GM21367 (cell line): ENCODE results near the gene AXL.

Experiments used
- ATAC-seq: cut with Tn5 transposase; IDR thresholded peaks from one replicate; pipeline ENCODE4 v1.9.1; 2021; ENCODE audit not compliant: unreplicated experiment

Gene AXL

GRCh38 chr19:41233748-41234240 is 14.8 kb downstream of the AXL start:
- no peak for ATAC-seq

- no peak for ATAC-seq
Measured at GRCh38 chr19:41234512-41235168, 15.6 kb downstream of the AXL start.

- ATAC-seq: no peak
Measured at GRCh38 chr19:41235480-41235879, 16.5 kb downstream of the AXL start.

- no peak for ATAC-seq
Measured at GRCh38 chr19:41238244-41238643, 19.2 kb downstream of the AXL start.

GRCh38 chr19:41239363-41239762 is 20.3 kb downstream of the AXL start:
- no peak for ATAC-seq

- ATAC-seq: no peak
Measured at GRCh38 chr19:41239961-41240574, 21.0 kb downstream of the AXL start.

DNA sequence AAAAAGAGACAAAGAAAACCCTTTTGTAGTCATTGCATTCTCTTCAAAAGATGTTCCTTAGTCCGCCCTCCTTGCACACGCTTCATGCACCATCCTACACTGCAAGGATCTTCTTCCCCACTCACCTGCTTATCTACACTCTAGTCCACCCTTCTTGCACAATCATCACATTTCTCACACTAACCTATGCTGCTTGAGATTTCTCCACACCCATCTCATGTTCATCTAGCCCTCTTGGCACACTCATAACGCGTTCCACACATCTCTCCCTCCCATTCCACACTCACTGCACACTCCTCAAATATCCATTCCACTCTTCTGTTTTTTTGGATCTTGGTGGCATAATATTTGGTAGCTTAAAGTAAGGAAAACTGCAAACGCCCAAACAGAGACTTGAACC is 22.8 kb downstream of the AXL start:
- no peak for ATAC-seq

GRCh38 chr19:41244117-41244516 is 25.1 kb downstream of the AXL start:
- ATAC-seq: no peak

GRCh38 chr19:41245843-41246242 is 26.8 kb downstream of the AXL start:
- no peak for ATAC-seq

DNA sequence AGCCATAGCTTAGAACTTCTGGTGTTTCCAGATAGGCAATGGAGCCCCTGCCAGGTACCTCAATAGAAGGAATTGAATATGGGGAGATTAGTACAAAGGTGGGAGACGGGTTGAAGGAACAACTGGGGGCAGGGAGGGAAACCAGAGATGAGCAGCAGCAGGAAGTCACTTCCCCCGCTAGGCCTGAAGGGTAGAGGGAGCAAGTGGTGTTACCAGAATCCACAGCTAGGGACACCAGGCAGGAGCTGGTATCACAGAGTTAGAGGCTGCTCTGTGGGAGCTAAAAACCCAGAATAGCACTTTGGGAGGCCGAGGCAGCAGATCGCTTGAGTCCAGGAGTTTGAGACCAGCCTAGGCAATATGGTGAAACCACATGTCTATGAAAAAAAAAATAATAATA is 29.9 kb downstream of the AXL start:
- no peak for ATAC-seq

- ATAC-seq: no peak
Measured at GRCh38 chr19:41249707-41250423, 30.8 kb downstream of the AXL start.

DNA sequence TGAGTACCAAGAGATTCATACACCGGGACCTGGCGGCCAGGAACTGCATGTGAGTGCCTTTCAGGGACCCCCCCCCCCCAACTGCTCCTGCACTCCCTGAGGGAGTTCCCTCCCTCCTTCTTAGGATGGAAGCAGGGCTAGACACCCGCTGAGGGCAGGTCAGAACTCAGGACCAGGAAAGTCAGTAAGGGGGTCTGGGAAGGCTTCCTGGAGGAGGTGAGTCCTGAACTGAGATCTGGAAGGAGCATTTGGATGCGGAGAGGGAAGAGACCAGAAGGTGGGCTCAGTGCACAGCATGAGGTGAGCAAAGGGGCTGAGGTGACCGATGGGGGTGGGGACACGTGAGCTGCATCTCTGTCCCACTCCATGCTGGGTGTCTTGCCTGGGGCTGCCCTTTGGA is 34.6 kb downstream of the AXL start:
- no peak for ATAC-seq

DNA sequence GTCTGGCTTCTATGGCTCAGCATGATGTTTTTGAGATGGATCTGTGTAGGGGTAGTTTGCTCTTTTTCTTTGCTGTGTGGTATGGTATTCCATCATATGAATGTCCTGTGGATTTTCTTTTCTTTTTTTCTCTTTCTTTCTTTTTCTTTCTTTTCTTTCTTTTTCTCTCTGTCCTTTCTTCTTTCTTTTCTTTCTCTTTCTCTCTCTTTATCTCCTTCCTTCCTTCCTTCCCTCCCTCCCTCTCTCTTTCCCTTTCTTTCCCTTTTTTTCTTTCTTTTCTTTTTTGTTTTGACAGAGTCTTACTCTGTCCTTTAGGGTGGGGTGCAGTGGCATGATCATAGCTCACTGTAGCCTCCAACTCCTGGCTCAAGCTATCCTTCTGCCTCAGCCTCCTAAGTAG is 36.1 kb downstream of the AXL start:
- no peak for ATAC-seq

DNA sequence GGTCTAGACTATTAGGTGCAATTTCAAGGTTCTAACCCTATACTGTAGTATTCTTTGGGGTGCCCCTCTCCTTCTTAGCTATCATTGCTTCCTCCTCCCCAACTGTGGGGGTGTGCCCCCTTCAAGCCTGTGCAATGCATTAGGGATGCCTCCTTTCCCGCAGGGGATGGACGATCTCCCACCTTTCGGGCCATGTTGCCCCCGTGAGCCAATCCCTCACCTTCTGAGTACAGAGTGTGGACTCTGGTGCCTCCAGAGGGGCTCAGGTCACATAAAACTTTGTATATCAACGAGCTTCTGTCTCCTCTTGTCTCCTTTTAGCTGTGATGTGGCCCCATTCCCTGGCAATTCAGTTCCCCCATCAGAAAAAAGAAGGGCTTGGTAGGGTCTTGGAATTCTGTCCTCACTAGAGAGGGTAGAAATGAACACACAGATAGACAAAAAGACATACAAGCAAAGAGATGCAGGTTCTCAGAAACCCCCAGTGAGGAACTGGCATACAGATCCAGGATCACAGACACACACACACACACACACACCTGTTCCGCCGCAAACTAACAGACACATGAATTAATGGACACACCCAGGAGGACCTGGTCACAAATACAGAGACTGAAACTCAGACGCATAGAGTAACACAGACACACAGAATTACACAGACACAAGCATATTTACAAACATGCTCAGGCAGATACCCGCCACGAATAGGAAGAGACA is 42.6 kb downstream of the AXL start:
- no peak for ATAC-seq

- ATAC-seq: no peak
Measured at GRCh38 chr19:41263042-41263849, 44.2 kb downstream of the AXL start.

GRCh38 chr19:41263850-41264580 is 45.0 kb downstream of the AXL start, which contains the start of gene HNRNPUL1:
Gene HNRNPUL1 (plus strand): TSS chr19:41264372. CDS start chr19:41264504, 132 bp downstream.
- peak; percentile 58 for ATAC-seq

DNA sequence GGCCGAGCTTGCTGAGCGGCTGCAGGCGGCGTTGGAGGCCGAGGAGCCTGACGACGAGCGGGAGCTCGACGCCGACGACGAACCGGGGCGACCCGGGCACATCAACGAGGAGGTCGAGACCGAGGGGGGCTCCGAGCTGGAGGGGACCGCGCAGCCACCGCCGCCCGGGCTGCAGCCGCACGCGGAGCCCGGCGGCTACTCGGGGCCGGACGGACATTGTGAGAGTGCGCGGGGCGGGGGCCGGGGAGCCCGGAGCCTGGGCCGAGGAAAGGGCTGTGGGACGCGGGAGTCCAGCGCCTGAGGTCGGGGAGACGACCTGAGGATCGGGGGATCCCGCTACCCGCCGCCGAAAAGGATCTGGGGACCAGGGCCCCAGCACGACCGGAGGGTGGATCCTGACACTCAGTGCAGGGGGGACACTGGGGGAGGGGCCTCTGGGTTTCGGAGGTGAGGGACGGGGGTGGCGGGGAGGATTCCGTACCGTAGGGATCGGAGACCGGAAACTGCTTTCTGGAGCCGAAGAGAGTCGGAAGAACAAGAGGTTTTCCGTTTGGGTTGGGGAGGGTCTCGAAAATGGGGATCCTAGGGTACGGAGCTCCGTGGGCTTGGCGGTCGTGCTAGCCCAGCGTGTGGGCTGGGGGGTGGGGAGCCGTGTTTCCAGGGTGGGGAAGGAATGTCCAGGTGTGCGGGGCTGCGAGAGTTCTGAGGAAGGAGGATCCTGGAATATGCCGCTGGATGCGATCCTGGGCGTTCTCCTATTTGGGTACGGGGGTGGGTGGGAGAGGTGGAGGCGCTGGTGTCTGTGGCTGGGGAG is 45.8 kb downstream of the AXL start:
- no peak for ATAC-seq

- ATAC-seq: no peak
Measured at GRCh38 chr19:41265395-41266153, 46.6 kb downstream of the AXL start.
